Mesenchymal stem cell (in vitro differentiated cells and primary cell): ENCODE data around the gene ZDHHC9.

ENCODE experiments used
- DNase-seq: peaks from one replicate; pipeline ENCODE4 v3.0.0-alpha.2; 2013
- H2AFZ ChIP-seq: one replicate; pipeline ENCODE4 v1.6.1; 2013; ENCODE audit warnings: low read depth, mild to moderate bottlenecking, control low read depth, inconsistent platforms, low read length, moderate library complexity
- H2AK5ac ChIP-seq: 2 replicates; pipeline ENCODE4 v1.6.1; 2013; ENCODE audit warnings: low read length, moderate library complexity, mild to moderate bottlenecking, inconsistent platforms; ENCODE audit not compliant: severe bottlenecking
- H2BK120ac ChIP-seq: one replicate; pipeline ENCODE4 v1.6.1; 2013; ENCODE audit warnings: low read depth, mild to moderate bottlenecking, inconsistent platforms, low read length, moderate library complexity
- H2BK12ac ChIP-seq, 2 experiments: one replicate each; pipeline ENCODE4 v1.6.1; 2013; ENCODE audit warnings: inconsistent platforms in 2 of 2, low read length in 2 of 2, mild to moderate bottlenecking in 2 of 2, moderate library complexity in 2 of 2, control low read depth in 1 of 2
- H2BK15ac ChIP-seq: one replicate; pipeline ENCODE4 v1.6.1; 2013; ENCODE audit warnings: mild to moderate bottlenecking, low read depth, inconsistent platforms; ENCODE audit not compliant: poor library complexity, severe bottlenecking
- H2BK5ac ChIP-seq: 2 replicates; pipeline ENCODE4 v1.6.1; 2013; ENCODE audit warnings: low read depth, mild to moderate bottlenecking, low read length, control low read depth, inconsistent platforms; ENCODE audit not compliant: poor library complexity, severe bottlenecking
- H3K14ac ChIP-seq, 2 experiments: one replicate each; pipeline ENCODE4 v1.6.1; 2013; ENCODE audit warnings: inconsistent platforms in 2 of 2, low read length in 2 of 2, control low read depth in 1 of 2, mild to moderate bottlenecking in 1 of 2, moderate library complexity in 1 of 2
- H3K18ac ChIP-seq, 2 experiments: one replicate each; pipeline ENCODE4 v1.6.1; 2013; ENCODE audit warnings: inconsistent platforms in 2 of 2, low read length in 2 of 2, control low read depth in 1 of 2, low read depth in 1 of 2, mild to moderate bottlenecking in 1 of 2
- H3K23ac ChIP-seq, 2 experiments: one replicate each; pipeline ENCODE4 v1.6.1; 2013; ENCODE audit warnings: inconsistent platforms in 2 of 2, low read length in 2 of 2, mild to moderate bottlenecking in 2 of 2, moderate library complexity in 2 of 2, control low read depth in 1 of 2
- H3K27ac ChIP-seq: 2 replicates; pipeline ENCODE4 v1.5.1; 2013; ENCODE audit warnings: mild to moderate bottlenecking, moderate library complexity, low read length, control low read depth, inconsistent platforms; ENCODE audit not compliant: poor library complexity, severe bottlenecking
- H3K27me3 ChIP-seq, 2 experiments: 2 replicates each; pipeline versions ENCODE4 v1.6.1 to v1.7.0; 2013; ENCODE audit warnings: low read length in 2 of 2, mild to moderate bottlenecking in 2 of 2, moderate library complexity in 2 of 2, control low read depth in 1 of 2, inconsistent platforms in 1 of 2; ENCODE audit not compliant: control insufficient read depth in 1 of 2, insufficient read depth in 1 of 2
- H3K36me3 ChIP-seq, 2 experiments: 2 replicates each; pipeline versions ENCODE4 v1.6.1 to v1.7.0; 2013; ENCODE audit warnings: low read length in 2 of 2, control low read depth in 1 of 2, inconsistent platforms in 1 of 2, low read depth in 1 of 2, mild to moderate bottlenecking in 1 of 2; ENCODE audit not compliant: insufficient read depth in 2 of 2, control insufficient read depth in 1 of 2
- H3K4ac ChIP-seq, 2 experiments: one replicate each; pipeline ENCODE4 v1.6.1; 2013; ENCODE audit warnings: inconsistent platforms in 2 of 2, low read length in 2 of 2, mild to moderate bottlenecking in 2 of 2, moderate library complexity in 2 of 2, control low read depth in 1 of 2, low read depth in 1 of 2
- H3K4me1 ChIP-seq: 2 replicates; pipeline ENCODE4 v1.6.1; 2013; ENCODE audit warnings: low read depth, low read length, control low read depth; ENCODE audit not compliant: control insufficient read depth, insufficient read depth
- H3K4me2 ChIP-seq: 2 replicates; pipeline ENCODE4 v1.6.1; 2013; ENCODE audit warnings: low read length, mild to moderate bottlenecking, inconsistent platforms; ENCODE audit not compliant: poor library complexity, severe bottlenecking
- H3K4me3 ChIP-seq, 2 experiments: 2 replicates each; pipeline versions ENCODE4 v1.5.1 to v1.7.0; 2013; ENCODE audit warnings: low read length in 2 of 2, mild to moderate bottlenecking in 2 of 2, control low read depth in 1 of 2, low read depth in 1 of 2; ENCODE audit not compliant: insufficient read depth in 1 of 2
- H3K79me1 ChIP-seq: replicated peaks from 2 replicates; pipeline ENCODE4 v1.6.1; 2013; ENCODE audit warnings: mild to moderate bottlenecking, control low read depth, low read length, inconsistent platforms; ENCODE audit not compliant: poor library complexity, severe bottlenecking
- H3K9ac ChIP-seq: 2 replicates; pipeline ENCODE4 v1.7.0; 2013; ENCODE audit warnings: mild to moderate bottlenecking, low read length, moderate library complexity
- H3K9me3 ChIP-seq: 2 replicates; pipeline ENCODE4 v1.7.0; 2013; ENCODE audit warnings: mild to moderate bottlenecking, low read length; ENCODE audit not compliant: control insufficient read depth
- H4K8ac ChIP-seq: one replicate; pipeline ENCODE4 v1.6.1; 2013; ENCODE audit warnings: inconsistent platforms, mild to moderate bottlenecking, low read length, moderate library complexity
- H4K91ac ChIP-seq: one replicate; pipeline ENCODE4 v1.6.1; 2013; ENCODE audit warnings: mild to moderate bottlenecking, low read length, inconsistent platforms
- WGBS: methylation state at CpG from one replicate; pipeline ENCODE4 v1.1.7; 2013; ENCODE audit warnings: mixed read lengths; 5-methylcytosine and 5-hydroxymethylcytosine counted together

The ZDHHC9 gene

DNA sequence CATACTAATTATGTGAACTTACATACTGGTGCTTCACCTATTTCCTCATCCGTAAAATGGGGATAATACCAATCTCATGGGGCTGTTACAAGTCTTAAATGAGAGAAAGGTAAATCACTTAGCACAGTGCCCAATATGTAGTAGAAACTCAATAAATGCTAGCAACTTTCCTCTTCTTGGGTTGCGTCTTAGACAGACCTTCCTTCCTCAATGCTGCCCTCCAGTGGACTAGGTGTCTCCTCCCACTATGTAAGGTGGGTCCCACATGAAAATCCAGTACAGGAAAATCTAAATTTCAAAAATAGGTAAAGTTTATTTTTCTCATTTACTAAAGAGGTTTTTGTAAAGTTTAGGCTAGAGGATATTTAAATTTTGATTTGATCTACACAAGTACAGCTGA lies 20.6 kb downstream of the ZDHHC9 start:
- H3K9me3 ChIP-seq, result no peaks in the 10 kb centered on the region
- no peak overlapping the region for H3K4ac ChIP-seq

DNA sequence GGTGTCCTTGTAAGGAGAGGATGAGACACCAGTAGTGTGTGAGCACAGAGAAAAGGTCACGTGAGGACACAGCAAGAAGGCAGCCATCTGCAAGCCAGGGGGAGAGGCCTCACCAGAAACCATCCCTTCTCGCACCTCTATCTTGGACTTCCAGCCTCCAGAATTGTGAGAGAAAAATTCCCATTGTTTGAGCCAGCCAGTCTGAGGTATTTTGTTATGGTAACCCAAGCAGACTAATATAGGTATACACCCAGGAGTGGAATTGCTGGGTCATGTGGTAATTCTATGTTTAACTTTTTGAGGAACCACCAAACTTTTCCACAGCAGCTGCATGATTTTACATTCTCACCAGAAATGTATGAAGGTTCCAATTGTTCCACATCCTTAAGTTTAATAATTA lies 25.6 kb downstream of the ZDHHC9 start:
- H3K27ac ChIP-seq, result no peak overlapping the region
- H3K4ac ChIP-seq, result no peak overlapping the region
- no peaks in the 10 kb centered on the region for H3K9me3 ChIP-seq
- H3K4me3 ChIP-seq, result no peak overlapping the region
- H2BK15ac ChIP-seq, result no peak overlapping the region
- H4K91ac ChIP-seq, result no peak overlapping the region
- peak; percentile 18 for DNase-seq
- 100% methylated on average over 1 of the region's 2 CpGs for WGBS
- no peak overlapping the region for H3K23ac ChIP-seq
- H3K14ac ChIP-seq, result no peak overlapping the region
- peaks cover 7 to 29% of the 10 kb centered on the region in 2 experiments for H3K36me3 ChIP-seq
- H3K9ac ChIP-seq, result no peak overlapping the region
- no peak overlapping the region for H2AFZ ChIP-seq
- H4K8ac ChIP-seq, result no peak overlapping the region
- H2AK5ac ChIP-seq, result no peak overlapping the region
- no peak overlapping the region for H2BK5ac ChIP-seq
- no peak overlapping the region for H2BK12ac ChIP-seq
- H3K4me2 ChIP-seq, result no peak overlapping the region
- no peak overlapping the region for H2BK120ac ChIP-seq
- peaks cover 6% of the 10 kb centered on the region for H3K79me1 ChIP-seq
- H3K27me3 ChIP-seq, result peaks cover 0 to 6% of the 10 kb centered on the region in 2 experiments
- H3K18ac ChIP-seq, result no peak overlapping the region
- H3K4me1 ChIP-seq, result no peaks in the 10 kb centered on the region

More for the DNA sequence above, 20.6 kb downstream of the ZDHHC9 start:
- Histone ChIP-seq H3K14ac (no peak overlapping the region), H4K91ac (no peak overlapping the region), H3K4me1 (no peaks in the 10 kb centered on the region), H2BK12ac (no peak overlapping the region), H3K4me3 (no peak overlapping the region), H3K27me3 (no peaks in the 10 kb centered on the region), H3K79me1 (peaks cover 3% of the 10 kb centered on the region), H3K9ac (no peak overlapping the region), H3K4me2 (no peak overlapping the region), H3K23ac (no peak overlapping the region), H2BK5ac (no peak overlapping the region), H2AFZ (no peak overlapping the region), H3K36me3 (peaks cover 3 to 30% of the 10 kb centered on the region in 2 experiments), H2BK120ac (no peak overlapping the region), H3K18ac (no peak overlapping the region), H2AK5ac (no peak overlapping the region), H3K27ac (no peak overlapping the region), H2BK15ac (no peak overlapping the region), H4K8ac (no peak overlapping the region)
- 100% methylated on average over 1 of the region's 2 CpGs for WGBS
- DNase-seq, result peak; percentile 40

DNA sequence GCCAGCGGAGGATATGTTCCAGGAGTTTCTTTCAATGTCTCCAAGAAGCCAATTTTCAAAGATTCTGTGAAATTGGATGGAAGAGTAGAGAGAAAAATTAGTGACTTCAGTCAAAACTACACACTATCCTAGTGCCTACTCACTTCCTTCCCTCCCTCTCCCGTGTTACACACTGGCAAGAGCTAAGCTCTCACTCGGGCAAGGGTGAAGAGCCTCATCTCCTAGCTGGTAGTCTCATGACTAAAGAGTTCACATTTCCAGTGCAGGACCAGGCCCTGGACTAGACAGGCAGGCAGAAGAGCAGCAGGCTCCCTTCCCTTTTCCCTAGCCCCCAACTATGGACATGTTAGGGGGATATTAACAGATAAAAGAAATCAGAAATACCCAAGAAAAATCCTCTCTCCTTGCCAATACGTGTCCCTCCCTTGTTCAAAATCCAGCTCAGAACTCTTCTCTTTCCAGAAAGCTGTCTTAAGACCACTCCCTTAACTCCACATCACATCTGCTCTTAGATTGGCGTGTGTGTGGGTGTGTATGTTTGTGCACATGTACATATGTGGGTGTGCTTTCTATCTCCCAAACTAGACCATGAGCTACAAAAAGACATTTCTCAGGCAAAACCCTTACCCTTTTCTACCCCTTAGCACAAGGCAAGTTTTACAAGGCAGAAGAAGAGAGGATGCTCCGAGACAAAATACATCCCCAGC lies 29.9 kb downstream of the ZDHHC9 start:
- Histone ChIP-seq H3K27ac (no peak overlapping the region), H2BK5ac (no peak overlapping the region), H2BK120ac (no peak overlapping the region), H3K4me3 (no peak overlapping the region), H2BK15ac (no peak overlapping the region), H3K9ac (no peak overlapping the region), H3K79me1 (peaks cover 4% of the 10 kb centered on the region), H3K9me3 (no peaks in the 10 kb centered on the region), H2BK12ac (no peak overlapping the region), H3K36me3 (peaks cover 17 to 55% of the 10 kb centered on the region in 2 experiments), H3K27me3 (peaks cover 0 to 6% of the 10 kb centered on the region in 2 experiments), H3K14ac (no peak overlapping the region), H2AK5ac (no peak overlapping the region), H4K91ac (no peak overlapping the region), H3K4ac (no peak overlapping the region), H3K18ac (no peak overlapping the region), H3K4me1 (no peaks in the 10 kb centered on the region), H4K8ac (no peak overlapping the region), H3K23ac (no peak overlapping the region), H3K4me2 (no peak overlapping the region), H2AFZ (no peak overlapping the region)
- WGBS, result 96% methylated on average over 4 of the region's 6 CpGs
- DNase-seq, result no peak

DNA sequence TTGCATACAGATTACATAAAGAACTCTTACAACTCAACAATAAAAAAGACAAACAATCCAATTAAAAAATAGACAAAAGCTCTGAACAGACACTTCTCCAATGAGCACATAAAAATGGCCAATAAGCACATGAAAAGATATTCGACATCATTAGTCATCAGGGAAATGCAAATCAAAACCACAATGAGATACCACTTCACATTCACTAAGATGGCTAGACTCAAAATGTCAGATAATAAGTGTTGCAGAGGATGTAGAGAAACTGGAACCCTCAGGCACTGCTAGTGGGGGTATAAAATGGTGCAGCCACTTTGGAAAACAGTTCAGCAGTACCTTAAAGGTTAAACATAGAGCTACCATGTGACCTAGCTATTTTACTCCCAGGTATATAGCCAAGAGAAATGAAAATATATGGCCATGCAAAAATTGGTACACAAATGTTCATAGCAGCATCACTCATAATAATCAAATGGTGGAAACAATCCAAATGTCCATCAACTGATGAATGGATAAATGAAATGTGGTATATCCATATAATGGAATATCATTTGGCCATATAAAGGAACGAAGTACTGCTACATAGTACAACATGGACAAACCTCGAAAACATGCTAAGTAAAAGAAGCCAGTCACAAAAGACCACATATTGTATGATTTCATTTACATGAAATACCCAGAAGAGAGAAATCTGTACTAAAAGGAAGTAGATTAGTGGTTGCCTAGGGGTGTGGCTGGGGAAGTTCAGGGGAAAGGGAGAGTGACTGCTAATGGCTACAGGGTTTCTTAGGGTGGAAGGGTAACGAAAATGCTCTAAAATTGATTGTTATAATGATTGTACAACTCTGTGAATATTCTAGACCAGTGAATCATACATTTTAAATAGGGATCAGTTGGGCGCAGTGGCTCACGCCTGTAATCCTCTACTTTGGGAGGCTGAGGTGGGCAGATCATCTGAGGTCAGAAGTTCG lies 34.6 kb downstream of the ZDHHC9 start:
- Histone ChIP-seq H2BK120ac (no peak overlapping the region), H4K91ac (no peak overlapping the region)

More for the DNA sequence above, 34.6 kb downstream of the ZDHHC9 start:
- Histone ChIP-seq H2AFZ (no peak overlapping the region), H3K14ac (no peak overlapping the region), H3K23ac (no peak overlapping the region), H3K4me3 (no peak overlapping the region), H2BK15ac (no peak overlapping the region), H3K27me3 (peaks cover 0 to 4% of the 10 kb centered on the region in 2 experiments), H3K79me1 (no peaks in the 10 kb centered on the region), H2AK5ac (no peak overlapping the region), H3K27ac (no peak overlapping the region), H3K9me3 (no peaks in the 10 kb centered on the region), H3K4me1 (no peaks in the 10 kb centered on the region), H3K36me3 (peaks cover 21 to 62% of the 10 kb centered on the region in 2 experiments), H3K4me2 (no peak overlapping the region), H3K4ac (no peak overlapping the region), H2BK12ac (no peak overlapping the region), H3K18ac (no peak overlapping the region), H4K8ac (no peak overlapping the region), H3K9ac (no peak overlapping the region), H2BK5ac (no peak overlapping the region)
- WGBS, result no CpG with 5 or more reads among the region's 7 CpGs
- peak; percentile 10 for DNase-seq
